ENCODE results near the gene ATP8B1. TPM values are rescaled to one million over a fixed set of nuclear protein-coding genes. Genes with fewer than 3 reads are reported as not detected.
"Not testable (repeated sequence)": the region's sequence is repeated elsewhere in the genome, so short reads cannot be mapped to it uniquely, and the experiment has no call there.

ATP8B1 gene
- total and polyA plus RNA-seq, 9 of the 15 experiments (the other 6 are each of a cell fraction or from before 2014, with no cell fraction given), result 0.01 to 0.22 (median 0.03) TPM; not detected in 3

GRCh38 chr18:57847431-57847830, 44.3 kb upstream of the ATP8B1 start:
- H3K79me2 ChIP-seq (ENCODE audit: control insufficient read depth, insufficient read depth, low read length); H3K9ac ChIP-seq (ENCODE audit: insufficient read depth in 1 of 2, low read depth in 2 of 2, low read length in 2 of 2); H3K4me2 ChIP-seq (ENCODE audit: insufficient read depth, low read length); intact Hi-C loops (cut with micrococcal nuclease); CTCF ChIA-PET (ENCODE audit: low intra/inter-chr PET ratio); H4K20me1 ChIP-seq (replicated peaks; ENCODE audit: control insufficient read depth, insufficient read depth, low read length); H3K9me1 ChIP-seq (ENCODE audit: control insufficient read depth, insufficient read depth, low read length); H3K36me3 ChIP-seq (ENCODE audit: control insufficient read depth, insufficient read depth, low read length); ATAC-seq; in situ Hi-C loops (cut with MboI); H3K27ac ChIP-seq (ENCODE audit: extremely low read depth, low read depth, low read length); H3K9me3 ChIP-seq (replicated peaks; ENCODE audit: control insufficient read depth, insufficient read depth, low read depth, low read length); FAIRE-seq; H3K27me3 ChIP-seq (ENCODE audit: control insufficient read depth in 2 of 2, insufficient read depth in 2 of 2, low read length in 2 of 2); H3K4me3 ChIP-seq; BruUV-seq (replicated peaks); POLR2A ChIA-PET; DNase-seq (ENCODE audit: extremely low read depth in 1 of 4, low spot score in 3 of 4); TF ChIP-seq PBX2 (CRISPR knock-in tag; IDR thresholded peaks at IDR 0.05; ENCODE audit: low read depth): not testable (repeated sequence)
- H2AFZ ChIP-seq (ENCODE audit: low read depth, low read length), result peak overlapping the region; percentile 59
- peaks cover 9 to 20% of the 10 kb centered on the region in 2 experiments; a peak in 4 of 5 replicates for H3K4me1 ChIP-seq (replicated peaks in 1 of 2; ENCODE audit: control insufficient read depth in 2 of 2, insufficient read depth in 2 of 2, low read length in 2 of 2)
- 16% methylated on average over 2 of the region's 2 CpGs for WGBS (ENCODE audit: insufficient coverage, low coverage, missing lambda C conversion rate)
- TF ChIP-seq MEIS2 (IDR thresholded peaks at IDR 0.05; ENCODE audit: partially characterized antibody) (peak; percentile 81), PBX2 (tag; conservative IDR thresholded peaks at IDR 0.05; ENCODE audit: low read depth) (peak; percentile 73)
- TF ChIP-seq, protein P1, sequence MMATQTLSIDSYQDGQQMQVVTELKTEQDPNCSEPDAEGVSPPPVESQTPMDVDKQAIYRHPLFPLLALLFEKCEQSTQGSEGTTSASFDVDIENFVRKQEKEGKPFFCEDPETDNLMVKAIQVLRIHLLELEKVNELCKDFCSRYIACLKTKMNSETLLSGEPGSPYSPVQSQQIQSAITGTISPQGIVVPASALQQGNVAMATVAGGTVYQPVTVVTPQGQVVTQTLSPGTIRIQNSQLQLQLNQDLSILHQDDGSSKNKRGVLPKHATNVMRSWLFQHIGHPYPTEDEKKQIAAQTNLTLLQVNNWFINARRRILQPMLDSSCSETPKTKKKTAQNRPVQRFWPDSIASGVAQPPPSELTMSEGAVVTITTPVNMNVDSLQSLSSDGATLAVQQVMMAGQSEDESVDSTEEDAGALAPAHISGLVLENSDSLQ (IDR thresholded peaks at IDR 0.05), result peak; percentile 53
